G401 (cell line): Measurements from ENCODE around the gene ABHD17A. TPM values are rescaled to one million over a fixed set of nuclear protein-coding genes. Genes with fewer than 3 reads are reported as not detected.

ENCODE experiments used
- DNase-seq: peaks from one replicate; pipeline ENCODE4 v3.0.0-alpha.2; 2015; ENCODE audit warnings: low spot score
- in situ Hi-C: cut with HindIII; loops from 2 replicates; pipeline ENCODE4 v1.10.0; 2016; ENCODE audit warnings: low sequenced_read_pairs, mixed read lengths
- total RNA-seq: library from RNA; depleted of rRNA; stranded (reverse); fragments of >200 nt; shearing (Covaris generic); gene quantifications from 2 replicates; pipeline ENCODE4 v1.2.3, GENCODE V29; 2014

The ABHD17A gene
- total RNA-seq, 1 experiment from 2014 or later: 94.4 TPM

- in situ Hi-C loops: no loop called here
- no peak for DNase-seq
These were observed 27.5 kb downstream of the ABHD17A start for GRCh38 chr19:1857648-1858326.

- in situ Hi-C loops: no loop called here
- DNase-seq: peak; percentile 60
These were observed 28.3 kb downstream of the ABHD17A start for GRCh38 chr19:1856698-1857603.

GRCh38 chr19:1856345-1856697 is 29.0 kb downstream of the ABHD17A start:
- no peak for DNase-seq
- in situ Hi-C loops: no loop called here

- in situ Hi-C loops: no loop called here
- DNase-seq: peak; percentile 19
These were observed 29.5 kb downstream of the ABHD17A start for GRCh38 chr19:1855828-1856255.

- DNase-seq: peak; percentile 70
- in situ Hi-C loops: no loop called here
These were observed 30.1 kb downstream of the ABHD17A start for GRCh38 chr19:1855040-1855827.

- DNase-seq: peak; percentile 26
- in situ Hi-C loops: no loop called here
These were observed 30.7 kb downstream of the ABHD17A start for GRCh38 chr19:1854542-1855039.

GRCh38 chr19:1854039-1854541 is 31.2 kb downstream of the ABHD17A start:
- DNase-seq: no peak
- in situ Hi-C loops: no loop called here

- in situ Hi-C loops: no loop called here
- DNase-seq: peak; percentile 55
These were observed 31.8 kb downstream of the ABHD17A start for GRCh38 chr19:1853295-1854038.

- in situ Hi-C loops: no loop called here
- DNase-seq: no peak
These were observed 32.6 kb downstream of the ABHD17A start for GRCh38 chr19:1852581-1853128.

GRCh38 chr19:1851654-1852580 is 33.4 kb downstream of the ABHD17A start:
- in situ Hi-C loops: no loop called here
- DNase-seq: no peak

- DNase-seq: no peak
- in situ Hi-C loops: no loop called here
These were observed 34.3 kb downstream of the ABHD17A start for GRCh38 chr19:1850809-1851653.

- in situ Hi-C loops: no loop called here
- no peak for DNase-seq
These were observed 35.4 kb downstream of the ABHD17A start for GRCh38 chr19:1849886-1850398.

GRCh38 chr19:1849132-1849474 is 36.2 kb downstream of the ABHD17A start:
- in situ Hi-C loops: no loop called here
- DNase-seq: no peak

- in situ Hi-C loops: no loop called here
- peak; percentile 92 for DNase-seq
These were observed 36.7 kb downstream of the ABHD17A start, which contains the start of gene REXO1 for GRCh38 chr19:1848399-1849131. TSS of gene REXO1 (minus strand) at chr19:1848483. CDS start at chr19:1848358, 125 bp downstream.

GRCh38 chr19:1847684-1848398 is 37.5 kb downstream of the ABHD17A start:
- in situ Hi-C loops: no loop called here
- no peak for DNase-seq
